Measurements from ENCODE around the gene KANSL3.

DNA sequence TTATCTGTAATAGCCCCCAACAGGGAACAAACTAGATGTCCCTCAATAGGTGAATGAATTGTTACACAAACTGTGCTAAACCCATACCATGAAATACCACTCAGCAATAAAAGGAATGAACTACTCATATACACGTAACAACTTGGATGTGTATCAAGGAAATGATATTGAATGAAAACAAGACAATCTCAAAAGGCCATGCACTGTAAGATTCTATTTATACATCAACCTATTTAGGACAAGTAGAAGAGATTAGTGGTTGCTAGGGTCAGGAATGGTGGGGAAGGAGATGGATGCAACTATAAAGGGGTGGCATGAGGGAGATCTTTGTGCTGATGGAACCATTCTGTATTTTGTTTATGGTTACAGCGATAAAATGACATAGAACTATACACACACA lies 47.1 kb downstream of the KANSL3 start:
- TF ChIP-seq, protein P1, sequence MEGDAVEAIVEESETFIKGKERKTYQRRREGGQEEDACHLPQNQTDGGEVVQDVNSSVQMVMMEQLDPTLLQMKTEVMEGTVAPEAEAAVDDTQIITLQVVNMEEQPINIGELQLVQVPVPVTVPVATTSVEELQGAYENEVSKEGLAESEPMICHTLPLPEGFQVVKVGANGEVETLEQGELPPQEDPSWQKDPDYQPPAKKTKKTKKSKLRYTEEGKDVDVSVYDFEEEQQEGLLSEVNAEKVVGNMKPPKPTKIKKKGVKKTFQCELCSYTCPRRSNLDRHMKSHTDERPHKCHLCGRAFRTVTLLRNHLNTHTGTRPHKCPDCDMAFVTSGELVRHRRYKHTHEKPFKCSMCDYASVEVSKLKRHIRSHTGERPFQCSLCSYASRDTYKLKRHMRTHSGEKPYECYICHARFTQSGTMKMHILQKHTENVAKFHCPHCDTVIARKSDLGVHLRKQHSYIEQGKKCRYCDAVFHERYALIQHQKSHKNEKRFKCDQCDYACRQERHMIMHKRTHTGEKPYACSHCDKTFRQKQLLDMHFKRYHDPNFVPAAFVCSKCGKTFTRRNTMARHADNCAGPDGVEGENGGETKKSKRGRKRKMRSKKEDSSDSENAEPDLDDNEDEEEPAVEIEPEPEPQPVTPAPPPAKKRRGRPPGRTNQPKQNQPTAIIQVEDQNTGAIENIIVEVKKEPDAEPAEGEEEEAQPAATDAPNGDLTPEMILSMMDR (IDR thresholded peaks at IDR 0.05), result no peak
- TF ChIP-seq EZH2 (IDR thresholded peaks at IDR 0.05; ENCODE audit: borderline replicate concordance, insufficient read depth, low read depth, low read length, poor library complexity, severe bottlenecking), result no peak
